ENCODE results near the gene NCS1.

DNA sequence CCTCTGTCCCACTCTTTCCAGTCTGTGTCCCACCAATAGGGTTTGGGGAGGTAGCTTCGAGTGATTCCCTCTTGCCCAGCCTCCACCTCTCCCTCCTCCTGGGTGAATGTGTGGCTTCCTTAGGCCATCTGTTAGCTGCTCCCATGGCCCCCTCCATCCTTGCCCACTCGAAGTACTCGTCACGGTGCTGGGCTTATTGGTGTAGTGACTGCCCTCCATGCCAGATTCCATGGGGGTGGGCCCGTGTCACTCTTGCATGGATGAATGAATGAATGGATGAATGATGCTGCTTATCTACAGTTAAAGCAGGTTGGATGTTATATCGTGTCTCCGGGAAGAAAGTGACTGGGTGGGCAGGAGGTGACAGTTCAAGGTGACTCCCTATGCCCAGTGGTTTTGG, 112.5 kb downstream of the NCS1 start:
- TF ChIP-seq EP300 (IDR thresholded peaks at IDR 0.05; ENCODE audit: borderline replicate concordance) (no peak), TAF1 (IDR thresholded peaks at IDR 0.05; ENCODE audit: low read depth) (no peak)

Data from Ishikawa (cell line).